GM18511 (cell line): Measurements from ENCODE around the gene CAPRIN1.
A peak's percentile ranks its signal among the peaks of the same experiment; 100 is the strongest.
"Not testable (repeated sequence)": the region's sequence is repeated elsewhere in the genome, so short reads cannot be mapped to it uniquely, and the experiment has no call there.

Source experiments
- ATAC-seq: cut with Tn5 transposase; IDR thresholded peaks from one replicate; pipeline ENCODE4 v1.9.1; 2021; ENCODE audit warnings: mild to moderate bottlenecking, moderate library complexity; ENCODE audit not compliant: unreplicated experiment

The CAPRIN1 gene

GRCh38 chr11:34050581-34051348, 766 bp upstream of the CAPRIN1 start:
- ATAC-seq: no peak

DNA sequence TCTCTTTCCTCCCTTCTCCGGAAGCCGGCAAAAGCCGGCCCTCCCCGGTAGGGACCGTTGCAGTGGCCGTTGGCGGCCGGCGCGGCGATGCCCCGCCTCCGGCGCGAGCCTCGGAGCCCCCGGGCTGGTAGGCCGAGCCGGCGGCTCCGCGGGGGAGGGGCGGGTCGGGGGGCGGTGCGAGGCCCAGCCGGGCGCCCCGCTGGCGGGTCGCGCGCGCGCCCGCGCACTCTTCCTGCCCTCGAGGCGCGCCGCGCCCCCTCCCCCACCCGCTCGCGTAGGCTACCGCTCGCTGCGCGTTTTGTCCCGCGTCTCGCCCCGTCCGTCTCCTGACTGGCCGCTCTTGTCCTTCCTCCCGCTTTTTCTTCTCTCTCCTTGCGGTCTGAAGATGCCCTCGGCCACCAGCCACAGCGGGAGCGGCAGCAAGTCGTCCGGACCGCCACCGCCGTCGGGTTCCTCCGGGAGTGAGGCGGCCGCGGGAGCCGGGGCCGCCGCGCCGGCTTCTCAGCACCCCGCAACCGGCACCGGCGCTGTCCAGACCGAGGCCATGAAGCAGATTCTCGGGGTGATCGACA, 591 bp downstream of the CAPRIN1 start:
- ATAC-seq: peak; percentile 69

DNA sequence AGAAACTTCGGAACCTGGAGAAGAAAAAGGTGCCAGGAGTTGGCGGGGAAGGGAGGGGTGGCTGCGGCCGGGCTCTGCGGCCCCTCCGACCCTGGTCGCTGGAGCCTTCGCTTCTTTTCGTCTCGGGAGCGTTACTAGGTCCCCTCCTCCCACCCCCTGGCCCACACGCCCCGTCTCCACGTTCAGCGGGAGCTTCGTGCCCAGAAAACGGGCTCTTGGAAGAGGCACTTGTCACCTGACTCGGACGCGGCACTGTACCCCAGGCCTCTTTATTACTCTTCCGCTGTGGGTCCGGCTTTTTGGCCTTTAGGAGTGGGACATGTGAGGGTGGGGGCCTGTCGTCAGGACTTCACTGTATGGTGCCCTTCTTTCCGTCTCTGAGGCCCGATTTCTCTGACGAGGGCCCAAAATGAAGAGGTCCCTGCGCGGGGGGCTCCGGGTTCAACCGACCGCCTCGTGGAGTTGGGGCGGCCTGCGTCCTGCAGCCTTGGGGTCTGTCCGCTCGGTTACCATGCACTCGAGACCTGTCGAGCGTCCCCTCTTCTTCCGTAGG, 1.2 kb downstream of the CAPRIN1 start:
- peak; percentile 1 for ATAC-seq

DNA sequence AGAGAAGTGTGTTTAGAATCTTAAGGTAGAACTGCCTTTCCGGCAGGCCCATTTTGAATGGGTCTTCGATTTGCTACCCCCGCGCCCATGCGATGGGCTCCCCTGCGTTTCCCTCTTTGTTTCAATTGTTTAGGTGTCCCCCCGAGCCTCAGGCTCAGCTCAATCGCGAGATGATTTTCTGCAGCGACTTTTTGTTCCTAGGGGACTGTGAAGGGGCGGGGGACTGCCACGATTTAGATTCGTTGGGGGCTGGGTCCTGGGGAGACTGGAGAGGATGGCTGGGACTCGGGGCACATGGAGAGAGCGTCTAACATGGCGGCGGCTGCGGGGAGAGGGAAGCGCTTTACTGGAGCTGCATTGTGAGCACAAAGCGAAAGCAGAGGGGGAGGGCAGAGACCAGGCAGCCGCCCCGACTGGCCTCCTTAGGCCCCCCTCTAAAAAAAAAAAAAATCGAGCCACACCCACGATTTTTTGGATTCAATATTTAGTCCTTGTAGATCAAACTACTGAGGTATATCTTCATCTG, 1.7 kb downstream of the CAPRIN1 start:
- ATAC-seq: peak; percentile 49

DNA sequence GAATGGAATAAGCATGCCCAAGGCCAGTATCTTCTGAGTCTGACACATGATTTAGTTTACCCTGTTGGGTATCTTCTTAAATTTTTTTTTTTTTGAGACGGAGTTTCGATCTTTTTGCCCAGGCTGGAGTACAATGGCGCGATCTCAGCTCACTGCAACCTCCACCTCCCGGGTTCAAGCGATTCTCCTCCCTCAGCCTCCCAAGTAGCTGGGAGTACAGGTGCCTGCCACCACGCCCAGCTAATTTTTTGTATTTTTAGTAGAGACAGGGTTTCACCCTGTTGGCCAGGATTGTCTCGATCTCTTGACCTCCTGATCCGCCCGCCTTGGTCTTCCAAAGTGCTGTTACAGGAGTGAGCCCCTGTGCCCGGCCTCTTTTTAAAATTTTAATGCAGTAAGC, 2.8 kb downstream of the CAPRIN1 start:
- not testable (repeated sequence) for ATAC-seq

DNA sequence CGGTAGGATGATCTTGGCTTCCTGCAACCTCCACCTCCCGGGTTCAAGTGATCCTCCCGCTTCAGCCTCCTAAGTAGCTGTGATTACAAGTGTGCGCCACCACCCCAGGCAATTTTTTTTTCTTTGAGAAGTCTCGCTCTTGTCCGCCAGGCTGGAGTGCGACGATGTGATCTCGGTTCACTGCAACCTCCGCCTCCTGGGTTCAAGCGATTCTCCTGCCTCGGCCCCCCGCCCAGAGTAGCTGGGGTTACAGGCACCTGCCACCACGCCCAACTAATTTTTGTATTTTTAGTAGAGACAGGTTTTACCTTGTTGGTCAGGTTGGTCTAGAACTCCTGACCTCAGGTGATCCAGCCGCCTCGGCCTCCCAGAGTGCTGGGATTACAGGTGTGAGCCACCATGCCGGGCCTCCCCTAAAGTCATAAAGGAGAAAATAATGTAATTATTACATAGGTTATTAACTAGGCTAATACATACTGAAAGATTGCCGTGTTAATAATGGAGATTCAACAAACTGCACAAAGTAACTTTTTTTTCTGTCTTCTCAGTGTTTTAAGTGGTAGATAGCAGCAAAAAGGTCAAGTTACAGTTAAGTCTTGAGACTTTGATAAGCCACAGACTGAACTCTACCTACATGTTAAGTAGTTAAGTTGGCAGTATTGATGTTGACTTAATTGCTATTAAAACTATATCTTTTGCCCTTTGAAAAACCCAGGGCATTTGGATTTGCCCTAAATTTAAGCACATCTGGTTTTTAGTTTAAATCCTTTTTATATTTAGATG, 3.9 kb downstream of the CAPRIN1 start:
- ATAC-seq: no peak

DNA sequence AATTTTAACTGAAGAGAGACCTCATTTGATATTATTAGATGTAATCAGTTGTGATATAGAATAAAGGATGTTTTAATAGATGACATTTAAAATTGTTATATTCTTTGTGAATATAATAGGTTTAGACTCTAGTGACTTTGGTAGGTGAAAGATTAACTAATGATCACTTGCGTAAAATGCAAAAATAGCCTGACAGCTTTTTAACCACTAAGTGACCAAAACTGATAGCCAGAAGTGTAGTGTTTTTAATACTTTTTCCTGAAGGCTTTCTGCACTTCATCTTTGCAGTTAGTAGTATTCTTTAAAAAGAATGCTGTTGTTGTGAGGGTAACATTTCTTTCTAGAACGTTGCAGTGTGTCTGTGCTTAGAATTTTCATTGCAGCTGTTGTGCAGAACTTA, 5.1 kb downstream of the CAPRIN1 start:
- no peak for ATAC-seq

DNA sequence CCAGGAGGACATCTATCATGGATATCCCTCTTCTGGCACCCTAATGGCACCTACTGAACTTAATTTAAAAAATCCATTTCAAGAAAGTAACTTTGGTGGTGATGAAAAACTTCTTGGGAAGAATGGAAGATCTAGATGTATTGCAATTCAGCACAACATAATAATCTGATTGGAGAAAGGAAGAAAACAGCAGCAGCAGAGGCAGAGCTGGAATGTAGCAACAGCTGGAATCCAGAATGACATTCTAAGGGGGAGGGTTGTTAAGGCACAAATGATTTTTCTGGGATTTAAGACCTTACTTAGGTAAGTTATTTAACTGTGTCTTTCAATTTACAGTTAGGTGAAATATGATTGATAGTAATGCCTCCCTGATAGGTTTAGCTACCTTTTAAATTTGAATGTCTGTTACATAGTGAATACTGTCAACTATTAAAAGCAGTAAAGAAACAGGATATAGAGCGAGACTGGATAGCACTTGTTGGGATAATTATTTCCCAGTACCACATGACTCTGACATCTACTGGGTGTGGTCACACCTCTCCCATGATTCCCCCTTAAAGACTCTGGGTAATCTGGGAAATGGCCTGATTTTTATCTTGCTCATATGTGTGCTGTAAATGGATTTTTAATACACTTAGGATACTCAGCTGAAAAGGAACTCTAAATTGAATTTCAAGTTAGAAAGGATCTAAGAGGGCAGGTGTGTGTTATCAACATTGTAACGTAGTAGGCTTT, 11.7 kb downstream of the CAPRIN1 start:
- no peak for ATAC-seq

DNA sequence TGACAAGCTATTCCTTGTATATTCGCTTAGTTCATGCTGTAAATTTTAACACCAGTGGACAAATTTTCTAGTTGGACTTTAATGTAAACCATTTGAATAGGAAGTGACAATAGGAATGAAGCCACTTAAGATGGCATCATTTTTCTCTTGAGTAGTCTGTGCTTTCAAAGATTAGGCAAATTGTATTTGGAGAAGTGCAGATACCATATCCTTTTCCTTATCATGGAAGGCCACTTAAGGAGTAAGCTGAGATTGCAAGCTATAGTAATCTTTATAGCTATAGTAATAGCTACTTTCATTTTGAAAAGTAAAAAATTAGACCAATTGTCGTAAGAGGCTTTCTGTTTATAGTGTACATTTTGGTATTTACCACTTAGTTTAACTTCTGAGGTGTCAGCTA, 12.8 kb downstream of the CAPRIN1 start:
- no peak for ATAC-seq

DNA sequence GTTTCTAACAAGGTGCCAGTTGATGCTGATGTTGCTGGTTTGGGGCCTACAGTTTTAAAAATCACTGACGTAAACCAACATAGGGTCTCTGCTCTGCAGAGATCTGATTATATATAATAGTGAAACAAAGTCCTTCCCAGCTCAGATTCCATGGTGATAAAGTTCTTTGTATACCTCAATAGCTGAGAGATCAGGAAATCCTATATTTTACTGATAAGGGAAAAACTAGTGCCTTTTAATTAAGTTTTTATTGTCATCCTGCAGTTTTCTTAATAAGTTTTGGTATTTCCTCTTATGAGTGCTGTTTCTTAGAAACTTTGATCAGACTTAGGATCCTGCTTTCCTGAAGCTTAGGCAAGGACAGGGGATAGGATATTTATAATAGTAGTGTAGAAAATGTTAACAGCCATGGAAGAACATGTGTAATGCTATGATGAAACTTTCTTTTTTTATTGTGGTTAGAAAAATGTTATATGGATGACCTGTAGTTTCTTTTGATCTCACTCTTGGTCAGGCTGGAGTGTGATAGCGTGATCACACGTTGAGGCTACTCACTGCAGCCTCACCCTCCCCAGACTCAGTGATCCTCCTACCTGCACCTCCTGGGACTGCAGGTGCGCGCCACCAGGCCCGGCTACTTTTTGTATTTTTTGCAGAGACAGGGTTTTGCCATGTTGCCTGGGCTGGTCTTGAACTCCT, 14.1 kb downstream of the CAPRIN1 start:
- no peak for ATAC-seq

- not testable (repeated sequence) for ATAC-seq
Observed at GRCh38 chr11:34066766-34067165, 15.2 kb downstream of the CAPRIN1 start.

DNA sequence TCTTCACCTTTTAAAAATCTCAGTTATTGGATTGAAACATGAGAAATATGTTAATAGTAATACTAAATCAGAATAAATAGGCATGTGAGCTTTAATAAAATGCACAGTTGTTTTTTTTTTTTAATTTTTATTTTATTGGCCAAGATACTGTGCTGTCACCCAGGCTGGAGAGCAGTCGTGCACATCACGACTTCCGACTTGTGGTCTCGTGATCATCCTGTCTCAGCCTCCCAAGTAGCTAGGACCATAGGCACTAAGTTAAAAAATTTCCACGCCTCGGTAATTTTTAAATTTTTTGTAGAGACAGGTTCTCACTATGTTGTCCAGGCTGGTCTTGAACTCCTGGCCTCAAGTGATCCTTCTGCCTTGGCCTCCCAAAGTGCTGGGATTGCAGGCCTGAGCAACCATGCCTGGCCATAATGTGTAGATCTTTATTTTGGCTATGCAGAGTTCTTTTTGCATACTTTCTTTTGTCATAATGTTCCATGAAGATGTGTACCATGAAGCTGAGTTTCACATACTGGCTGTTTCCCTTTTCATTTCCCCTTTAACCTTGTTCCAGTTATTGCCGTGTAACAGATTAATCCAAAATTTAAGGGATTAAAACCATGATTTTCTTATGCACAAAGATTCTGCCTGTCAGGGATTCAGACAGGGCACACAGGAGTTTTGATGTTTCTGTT, 16.0 kb downstream of the CAPRIN1 start:
- no peak for ATAC-seq

- ATAC-seq: no peak
Observed at GRCh38 chr11:34068111-34068510, 16.6 kb downstream of the CAPRIN1 start.

GRCh38 chr11:34071306-34071705, 19.8 kb downstream of the CAPRIN1 start:
- ATAC-seq: not testable (repeated sequence)

DNA sequence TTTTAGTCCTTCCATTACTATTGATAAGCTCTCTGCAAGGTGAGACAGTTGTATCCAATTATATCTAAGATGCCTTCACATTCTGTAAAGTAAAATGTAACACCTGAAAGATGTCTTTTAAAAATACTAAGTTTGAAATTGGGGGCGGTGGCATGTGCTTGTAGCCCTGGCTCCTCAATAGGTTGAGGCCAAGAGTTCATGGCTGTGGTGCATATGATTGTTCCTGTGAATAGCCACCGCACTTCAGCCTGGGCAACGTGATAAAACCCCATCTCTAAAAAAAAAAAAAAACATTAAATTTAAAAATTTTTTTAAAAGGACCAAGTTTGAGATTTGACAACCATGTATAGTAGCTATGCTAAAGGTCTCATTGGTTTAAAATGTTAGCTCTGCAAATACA, 20.5 kb downstream of the CAPRIN1 start:
- no peak for ATAC-seq

GRCh38 chr11:34072832-34073231, 21.3 kb downstream of the CAPRIN1 start:
- ATAC-seq: no peak

- ATAC-seq: no peak
Observed at GRCh38 chr11:34074391-34074790, 22.9 kb downstream of the CAPRIN1 start.

GRCh38 chr11:34075178-34075820, 23.8 kb downstream of the CAPRIN1 start:
- no peak for ATAC-seq

GRCh38 chr11:34080609-34081008, 29.1 kb downstream of the CAPRIN1 start:
- no peak for ATAC-seq
